ENCODE measurements around the gene MC5R. TPM values are rescaled to one million over a fixed set of nuclear protein-coding genes. Genes with fewer than 3 reads are reported as not detected.
A peak's percentile ranks its signal among the peaks of the same experiment; 100 is the strongest.

Gene MC5R
- polyA plus RNA-seq, 1 of the 3 experiments (the other 2 are of a cell fraction), result not detected

DNA sequence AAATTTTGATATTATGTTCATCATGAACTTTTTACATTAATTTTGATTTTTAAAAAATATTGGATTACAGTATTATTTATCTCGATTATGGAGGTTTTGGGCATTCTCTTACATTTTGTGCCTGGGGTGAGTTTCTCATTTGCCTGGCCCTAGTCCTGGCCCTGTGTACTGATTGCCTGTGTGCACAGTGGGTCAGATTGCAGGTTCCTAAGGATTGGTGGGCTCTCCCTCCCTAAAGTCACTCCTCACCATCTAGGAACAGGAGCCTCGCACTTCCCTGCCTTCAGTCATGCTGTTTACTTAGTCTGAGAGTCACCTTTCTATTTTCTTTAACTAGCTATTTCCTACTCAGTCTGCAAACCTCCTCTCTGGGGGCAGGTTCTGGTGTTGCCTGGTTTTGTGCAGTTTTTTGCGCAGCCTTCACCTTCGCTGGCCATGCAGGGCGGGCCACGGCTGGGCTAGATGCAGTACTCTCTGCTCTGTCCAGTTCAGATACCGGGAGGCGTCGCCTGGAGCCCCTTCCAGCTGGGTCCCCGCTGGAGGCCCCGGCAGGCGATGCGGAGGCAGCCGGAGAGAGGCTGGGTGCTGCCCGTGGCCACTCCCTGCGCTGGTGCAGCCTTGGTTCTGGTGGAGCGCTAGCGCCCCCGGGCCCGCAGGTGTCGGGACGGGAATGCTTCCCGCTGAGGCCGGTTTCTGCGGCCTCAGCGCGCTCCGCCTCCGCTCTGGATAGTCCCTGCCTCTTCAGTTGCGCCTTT is 23.3 kb upstream of the MC5R start:
- Histone ChIP-seq H3K4me3 (ENCODE audit: low read depth in 2 of 2, low read length in 1 of 2) (peak overlapping the region; percentile 29 to 52), H3K9ac (no peak overlapping the region), H3K9me3 (no peaks in the 10 kb centered on the region), H3K4me2 (peak overlapping the region; percentile 66), H2AFZ (ENCODE audit: low read depth) (no peak overlapping the region; the same call in 1 of the 2 replicates), H3K79me2 (ENCODE audit: insufficient read depth) (no peaks in the 10 kb centered on the region), H3K27me3 (ENCODE audit: insufficient read depth) (peaks cover 35% of the 10 kb centered on the region), H3F3A (replicated peaks; ENCODE audit: insufficient read depth) (no peaks in the 10 kb centered on the region), H3K36me3 (replicated peaks in 1 of 2; ENCODE audit: control insufficient read depth in 1 of 2, insufficient read depth in 2 of 2, low read length in 1 of 2) (no peaks in the 10 kb centered on the region), H3K4me1 (ENCODE audit: control insufficient read depth in 1 of 2, insufficient read depth in 2 of 2, low read depth in 1 of 2, low read length in 1 of 2) (peaks cover 0 to 8% of the 10 kb centered on the region in 2 experiments; a peak in 1 of 4 replicates), H3K27ac (ENCODE audit: low read depth in 2 of 2, low read length in 1 of 2) (no peak overlapping the region), H3K9me2 (no peaks in the 10 kb centered on the region), H4K20me1 (ENCODE audit: insufficient read depth) (no peaks in the 10 kb centered on the region)
- ChIA-PET CTCF (interaction anchor here (0.6 to 5.9 kb wide), 5 partner anchors 12 to 1524 kb away, joined by 3 to 38 read pairs (median 3); no protein-coding TSS in a partner anchor), POLR2A (no interaction called here)
- TF ChIP-seq RAD21 (IDR thresholded peaks at IDR 0.05; ENCODE audit: low read length) (peak; percentile 61), FOXJ3 (CRISPR knock-in tag; IDR thresholded peaks at IDR 0.05) (no peak), RXRA (IDR thresholded peaks at IDR 0.05; ENCODE audit: borderline replicate concordance, low read depth) (no peak)
- TF ChIP-seq, protein P1, sequence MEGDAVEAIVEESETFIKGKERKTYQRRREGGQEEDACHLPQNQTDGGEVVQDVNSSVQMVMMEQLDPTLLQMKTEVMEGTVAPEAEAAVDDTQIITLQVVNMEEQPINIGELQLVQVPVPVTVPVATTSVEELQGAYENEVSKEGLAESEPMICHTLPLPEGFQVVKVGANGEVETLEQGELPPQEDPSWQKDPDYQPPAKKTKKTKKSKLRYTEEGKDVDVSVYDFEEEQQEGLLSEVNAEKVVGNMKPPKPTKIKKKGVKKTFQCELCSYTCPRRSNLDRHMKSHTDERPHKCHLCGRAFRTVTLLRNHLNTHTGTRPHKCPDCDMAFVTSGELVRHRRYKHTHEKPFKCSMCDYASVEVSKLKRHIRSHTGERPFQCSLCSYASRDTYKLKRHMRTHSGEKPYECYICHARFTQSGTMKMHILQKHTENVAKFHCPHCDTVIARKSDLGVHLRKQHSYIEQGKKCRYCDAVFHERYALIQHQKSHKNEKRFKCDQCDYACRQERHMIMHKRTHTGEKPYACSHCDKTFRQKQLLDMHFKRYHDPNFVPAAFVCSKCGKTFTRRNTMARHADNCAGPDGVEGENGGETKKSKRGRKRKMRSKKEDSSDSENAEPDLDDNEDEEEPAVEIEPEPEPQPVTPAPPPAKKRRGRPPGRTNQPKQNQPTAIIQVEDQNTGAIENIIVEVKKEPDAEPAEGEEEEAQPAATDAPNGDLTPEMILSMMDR (IDR thresholded peaks at IDR 0.05), result peak; percentile 41
- TF ChIP-seq, protein P2, sequence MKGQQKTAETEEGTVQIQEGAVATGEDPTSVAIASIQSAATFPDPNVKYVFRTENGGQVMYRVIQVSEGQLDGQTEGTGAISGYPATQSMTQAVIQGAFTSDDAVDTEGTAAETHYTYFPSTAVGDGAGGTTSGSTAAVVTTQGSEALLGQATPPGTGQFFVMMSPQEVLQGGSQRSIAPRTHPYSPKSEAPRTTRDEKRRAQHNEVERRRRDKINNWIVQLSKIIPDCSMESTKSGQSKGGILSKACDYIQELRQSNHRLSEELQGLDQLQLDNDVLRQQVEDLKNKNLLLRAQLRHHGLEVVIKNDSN (IDR thresholded peaks at IDR 0.05; ENCODE audit: borderline replicate concordance, low read depth), result no peak
- peak; percentile 76 for DNase-seq
- WGBS (ENCODE audit: low lambda C conversion rate), result 25% methylated on average over 8 of the region's 30 CpGs

DNA sequence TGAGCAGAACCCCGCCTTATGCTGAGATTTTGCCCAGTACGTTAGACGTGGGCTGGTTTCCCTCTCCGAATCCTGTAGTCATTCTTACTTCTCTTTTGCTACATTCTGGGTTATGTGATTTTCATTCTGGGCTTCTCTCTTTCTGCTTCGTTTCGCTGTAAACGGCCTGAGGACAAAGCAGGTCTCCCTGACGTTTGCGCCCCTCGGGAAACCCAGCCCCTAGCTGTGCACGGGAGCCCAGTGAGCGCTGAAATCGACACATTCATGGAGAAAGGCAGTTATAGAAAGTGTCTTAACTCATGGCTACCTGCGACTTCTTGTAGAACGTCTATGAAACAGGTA is 22.7 kb upstream of the MC5R start:
- Histone ChIP-seq H2AFZ (ENCODE audit: low read depth) (no peak overlapping the region; the same call in 1 of the 2 replicates), H4K20me1 (ENCODE audit: insufficient read depth) (no peaks in the 10 kb centered on the region), H3F3A (replicated peaks; ENCODE audit: insufficient read depth) (no peaks in the 10 kb centered on the region), H3K36me3 (replicated peaks in 1 of 2; ENCODE audit: control insufficient read depth in 1 of 2, insufficient read depth in 2 of 2, low read length in 1 of 2) (no peaks in the 10 kb centered on the region), H3K79me2 (ENCODE audit: insufficient read depth) (no peaks in the 10 kb centered on the region), H3K27ac (ENCODE audit: low read depth in 2 of 2, low read length in 1 of 2) (no peak overlapping the region), H3K9ac (no peak overlapping the region), H3K4me3 (ENCODE audit: low read depth in 2 of 2, low read length in 1 of 2) (peak overlapping the region; percentile 29 to 52), H3K9me2 (no peaks in the 10 kb centered on the region), H3K27me3 (ENCODE audit: insufficient read depth) (peaks cover 37% of the 10 kb centered on the region), H3K4me1 (ENCODE audit: control insufficient read depth in 1 of 2, insufficient read depth in 2 of 2, low read depth in 1 of 2, low read length in 1 of 2) (peaks cover 0 to 8% of the 10 kb centered on the region in 2 experiments; a peak in 1 of 4 replicates), H3K4me2 (peak overlapping the region; percentile 66), H3K9me3 (no peaks in the 10 kb centered on the region)
- 1% methylated on average over 15 of the region's 15 CpGs for WGBS (ENCODE audit: low lambda C conversion rate)
- DNase-seq, result no peak
- POLR2A ChIA-PET, result no interaction called here
- CTCF ChIA-PET, result interaction anchor here (1.0 to 5.9 kb wide), 4 partner anchors 11 to 1524 kb away, joined by 3 to 38 read pairs (median 4); no protein-coding TSS in a partner anchor
- no peak for TF ChIP-seq NRF1 (IDR thresholded peaks at IDR 0.05; ENCODE audit: low read depth, low read length)
- no peak for TF ChIP-seq POLR2AphosphoS5 (IDR thresholded peaks at IDR 0.05; ENCODE audit: low read depth, low read length)
- TF ChIP-seq RFX5 (IDR thresholded peaks at IDR 0.05; ENCODE audit: low read length), result no peak
- no peak for TF ChIP-seq SIN3A (IDR thresholded peaks at IDR 0.05; ENCODE audit: borderline replicate concordance, low read depth, low read length)
- no peak for TF ChIP-seq TAF1 (IDR thresholded peaks at IDR 0.05; ENCODE audit: borderline replicate concordance, low read depth, low read length)
- TF ChIP-seq RAD21 (IDR thresholded peaks at IDR 0.05; ENCODE audit: low read length), result no peak
- TF ChIP-seq, protein P1 (IDR thresholded peaks at IDR 0.05), result no peak
- TF ChIP-seq, protein P3, sequence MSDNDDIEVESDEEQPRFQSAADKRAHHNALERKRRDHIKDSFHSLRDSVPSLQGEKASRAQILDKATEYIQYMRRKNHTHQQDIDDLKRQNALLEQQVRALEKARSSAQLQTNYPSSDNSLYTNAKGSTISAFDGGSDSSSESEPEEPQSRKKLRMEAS (IDR thresholded peaks at IDR 0.05; ENCODE audit: low read depth), result no peak
- TF ChIP-seq GABPA (IDR thresholded peaks at IDR 0.05; ENCODE audit: low read depth), result no peak
- no peak for TF ChIP-seq ELF1 (IDR thresholded peaks at IDR 0.05)
- TF ChIP-seq, protein P4, sequence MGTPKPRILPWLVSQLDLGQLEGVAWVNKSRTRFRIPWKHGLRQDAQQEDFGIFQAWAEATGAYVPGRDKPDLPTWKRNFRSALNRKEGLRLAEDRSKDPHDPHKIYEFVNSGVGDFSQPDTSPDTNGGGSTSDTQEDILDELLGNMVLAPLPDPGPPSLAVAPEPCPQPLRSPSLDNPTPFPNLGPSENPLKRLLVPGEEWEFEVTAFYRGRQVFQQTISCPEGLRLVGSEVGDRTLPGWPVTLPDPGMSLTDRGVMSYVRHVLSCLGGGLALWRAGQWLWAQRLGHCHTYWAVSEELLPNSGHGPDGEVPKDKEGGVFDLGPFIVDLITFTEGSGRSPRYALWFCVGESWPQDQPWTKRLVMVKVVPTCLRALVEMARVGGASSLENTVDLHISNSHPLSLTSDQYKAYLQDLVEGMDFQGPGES (IDR thresholded peaks at IDR 0.05; ENCODE audit: low read depth, low read length), result no peak
- no peak for TF ChIP-seq GATA2 (CRISPR knock-in tag; IDR thresholded peaks at IDR 0.05)
- no peak for TF ChIP-seq RCOR1 (IDR thresholded peaks at IDR 0.05; ENCODE audit: low read length)
- TF ChIP-seq, protein P5, sequence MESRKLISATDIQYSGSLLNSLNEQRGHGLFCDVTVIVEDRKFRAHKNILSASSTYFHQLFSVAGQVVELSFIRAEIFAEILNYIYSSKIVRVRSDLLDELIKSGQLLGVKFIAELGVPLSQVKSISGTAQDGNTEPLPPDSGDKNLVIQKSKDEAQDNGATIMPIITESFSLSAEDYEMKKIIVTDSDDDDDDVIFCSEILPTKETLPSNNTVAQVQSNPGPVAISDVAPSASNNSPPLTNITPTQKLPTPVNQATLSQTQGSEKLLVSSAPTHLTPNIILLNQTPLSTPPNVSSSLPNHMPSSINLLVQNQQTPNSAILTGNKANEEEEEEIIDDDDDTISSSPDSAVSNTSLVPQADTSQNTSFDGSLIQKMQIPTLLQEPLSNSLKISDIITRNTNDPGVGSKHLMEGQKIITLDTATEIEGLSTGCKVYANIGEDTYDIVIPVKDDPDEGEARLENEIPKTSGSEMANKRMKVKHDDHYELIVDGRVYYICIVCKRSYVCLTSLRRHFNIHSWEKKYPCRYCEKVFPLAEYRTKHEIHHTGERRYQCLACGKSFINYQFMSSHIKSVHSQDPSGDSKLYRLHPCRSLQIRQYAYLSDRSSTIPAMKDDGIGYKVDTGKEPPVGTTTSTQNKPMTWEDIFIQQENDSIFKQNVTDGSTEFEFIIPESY (IDR thresholded peaks at IDR 0.05; ENCODE audit: borderline replicate concordance, low read depth), result no peak
- no peak for TF ChIP-seq FOSL2 (IDR thresholded peaks at IDR 0.05; ENCODE audit: borderline replicate concordance, low read depth)
